IMR-90 (cell line): ENCODE measurements around the gene SMAD2. TPM values are rescaled to one million over a fixed set of nuclear protein-coding genes. Genes with fewer than 3 reads are reported as not detected.

Experiments used
- ATAC-seq: fragments of 200-7000 bp; cut with Tn5 transposase; 2 replicates; pipeline ENCODE4 v1.9.1; 2020; ENCODE audit warnings: low read depth, mild to moderate bottlenecking, moderate library complexity
- BruUV-seq: library from RNA; stranded (reverse); fragments of 400-500 nt; replicated peaks from 2 replicates; lab custom pipeline; 2021; lab: Mats Ljungman, UMichigan
- CTCF ChIA-PET: fragments of 300-600 bp; formaldehyde crosslinking; extraction: SDS; loops from one replicate; lab custom pipeline; 2021; ENCODE audit warnings: antibody characterized with exemption; lab: Yijun Ruan, JAX
- POLR2A ChIA-PET: fragments of 300-600 bp; sonication (Branson Sonifier 250); formaldehyde crosslinking; loops from one replicate; lab custom pipeline; 2022; ENCODE audit warnings: antibody characterized with exemption; ENCODE audit not compliant: unreplicated experiment; lab: Charles Lee
- DNase-seq: peaks from one replicate; pipeline ENCODE4 v3.0.0; 2013
- H2AFZ ChIP-seq: replicated peaks from 2 replicates; pipeline ENCODE3; 2013; ENCODE audit warnings: low read length, mild to moderate bottlenecking; ENCODE audit not compliant: poor library complexity
- H2AK5ac ChIP-seq: 2 replicates; pipeline ENCODE4 v1.6.1; 2013; ENCODE audit warnings: low read depth, low read length, inconsistent platforms
- H2AK9ac ChIP-seq: replicated peaks from 2 replicates; pipeline ENCODE3; 2013; ENCODE audit warnings: mild to moderate bottlenecking, low read depth, low read length, moderate library complexity; ENCODE audit not compliant: poor library complexity
- H2BK120ac ChIP-seq: 2 replicates; pipeline ENCODE4 v1.6.1; 2013; ENCODE audit warnings: low read depth, low read length, inconsistent platforms
- H2BK15ac ChIP-seq: 3 replicates; pipeline ENCODE4 v1.6.1; 2013; ENCODE audit warnings: low read depth, low read length, inconsistent platforms
- H2BK20ac ChIP-seq: 2 replicates; pipeline ENCODE4 v1.6.1; 2013; ENCODE audit warnings: low read depth, mild to moderate bottlenecking, inconsistent platforms, low read length, moderate library complexity
- H2BK5ac ChIP-seq: 2 replicates; pipeline ENCODE4 v1.6.1; 2013; ENCODE audit warnings: mild to moderate bottlenecking, low read depth, low read length, inconsistent platforms; ENCODE audit not compliant: poor library complexity, severe bottlenecking
- H3K14ac ChIP-seq: replicated peaks from 2 replicates; pipeline ENCODE4 v1.6.1; 2013; ENCODE audit warnings: low read depth, low read length, inconsistent platforms
- H3K18ac ChIP-seq: 2 replicates; pipeline ENCODE4 v1.6.1; 2013; ENCODE audit warnings: low read depth, low read length, control low read depth
- H3K23ac ChIP-seq: 2 replicates; pipeline ENCODE4 v1.6.1; 2013; ENCODE audit warnings: low read depth, low read length, inconsistent platforms
- H3K27ac ChIP-seq: 2 replicates; pipeline ENCODE4 v1.5.1; 2013; ENCODE audit warnings: mild to moderate bottlenecking, control low read depth, low read length; ENCODE audit not compliant: insufficient read depth
- H3K27me3 ChIP-seq: 2 replicates; pipeline ENCODE4 v1.6.1; 2013; ENCODE audit warnings: low read length; ENCODE audit not compliant: control insufficient read depth, insufficient read depth
- H3K36me3 ChIP-seq: 2 replicates; pipeline ENCODE4 v1.6.1; 2013; ENCODE audit warnings: low read length, mixed read lengths; ENCODE audit not compliant: control insufficient read depth, insufficient read depth
- H3K4ac ChIP-seq: 2 replicates; pipeline ENCODE4 v1.6.1; 2013; ENCODE audit warnings: low read depth, low read length, inconsistent platforms
- H3K4me1 ChIP-seq: 2 replicates; pipeline ENCODE4 v1.6.1; 2013; ENCODE audit warnings: low read length, mixed read lengths; ENCODE audit not compliant: control insufficient read depth, insufficient read depth
- H3K4me2 ChIP-seq: 2 replicates; pipeline ENCODE4 v1.6.1; 2013; ENCODE audit warnings: low read depth, mild to moderate bottlenecking, control low read depth, low read length, moderate library complexity
- H3K4me3 ChIP-seq: 2 replicates; pipeline ENCODE4 v1.5.1; 2013; ENCODE audit warnings: low read depth, mild to moderate bottlenecking, control low read depth, low read length, moderate library complexity; ENCODE audit not compliant: insufficient read depth
- H3K56ac ChIP-seq: 2 replicates; pipeline ENCODE4 v1.6.1; 2013; ENCODE audit warnings: low read length, inconsistent platforms; ENCODE audit not compliant: insufficient read depth; ENCODE audit errors: extremely low read depth
- H3K79me1 ChIP-seq, 2 experiments: 2 replicates each; pipeline ENCODE4 v1.6.1; 2013; ENCODE audit warnings: low read length in 2 of 2, inconsistent platforms in 1 of 2, low read depth in 1 of 2
- H3K9ac ChIP-seq: 2 replicates; pipeline ENCODE4 v1.6.1; 2013; ENCODE audit warnings: low read depth, low read length, control low read depth
- H3K9me1 ChIP-seq: 2 replicates; pipeline ENCODE4 v1.6.1; 2013; ENCODE audit warnings: low read length, inconsistent platforms; ENCODE audit not compliant: insufficient read depth
- H3K9me3 ChIP-seq: 2 replicates; pipeline ENCODE4 v1.6.1; 2013; ENCODE audit warnings: low read length; ENCODE audit not compliant: control insufficient read depth, insufficient read depth
- H4K20me1 ChIP-seq: 2 replicates; pipeline ENCODE4 v1.6.1; 2013; ENCODE audit warnings: low read length, inconsistent platforms; ENCODE audit not compliant: insufficient read depth
- H4K5ac ChIP-seq: 2 replicates; pipeline ENCODE4 v1.6.1; 2013; ENCODE audit warnings: mild to moderate bottlenecking, low read depth, low read length, control low read depth
- H4K8ac ChIP-seq, 2 experiments: 2 replicates each; pipeline ENCODE4 v1.6.1; 2013; ENCODE audit warnings: low read depth in 2 of 2, low read length in 2 of 2, control low read depth in 1 of 2, inconsistent platforms in 1 of 2
- H4K91ac ChIP-seq: 2 replicates; pipeline ENCODE4 v1.6.1; 2013; ENCODE audit warnings: low read depth, low read length, inconsistent platforms; ENCODE audit not compliant: insufficient read depth
- BHLHE40 ChIP-seq: fragments of 150-350 bp; IDR thresholded peaks from 2 replicates; pipeline ENCODE4 v1.6.1; 2016; ENCODE audit warnings: mild to moderate bottlenecking, low read depth, low read length
- CEBPB ChIP-seq: IDR thresholded peaks from 2 replicates; pipeline ENCODE4 v1.6.1; 2012; ENCODE audit warnings: low read depth, low read length, improper control_type of control experiment
- CHD1 ChIP-seq: IDR thresholded peaks from 2 replicates; pipeline ENCODE4 v1.6.1; 2012; ENCODE audit warnings: low read depth, low read length, improper control_type of control experiment
- FOS ChIP-seq: fragments of 150-350 bp; IDR thresholded peaks from 2 replicates; pipeline ENCODE4 v1.6.1; 2016; ENCODE audit warnings: low read depth, low read length
- MAFK ChIP-seq: IDR thresholded peaks from 2 replicates; pipeline ENCODE4 v1.6.1; 2012; ENCODE audit warnings: low read depth, low read length, improper control_type of control experiment
- MAZ ChIP-seq: IDR thresholded peaks from 2 replicates; pipeline ENCODE4 v1.6.1; 2012; ENCODE audit warnings: low read depth, mild to moderate bottlenecking, low read length, improper control_type of control experiment, moderate library complexity, borderline replicate concordance
- MXI1 ChIP-seq: IDR thresholded peaks from 2 replicates; pipeline ENCODE4 v1.6.1; 2012; ENCODE audit warnings: low read depth, mild to moderate bottlenecking, low read length, moderate library complexity, borderline replicate concordance
- NFE2L2 ChIP-seq: fragments of 150-350 bp; IDR thresholded peaks from 2 replicates; pipeline ENCODE4 v1.6.1; 2016; ENCODE audit warnings: low read depth, mild to moderate bottlenecking, low read length
- POLR2A ChIP-seq: IDR thresholded peaks from 2 replicates; pipeline ENCODE4 v1.6.1; 2012; ENCODE audit warnings: mild to moderate bottlenecking, low read depth, low read length
- RAD21 ChIP-seq: IDR thresholded peaks from 2 replicates; pipeline ENCODE4 v1.6.1; 2012; ENCODE audit warnings: low read length, improper control_type of control experiment
- RCOR1 ChIP-seq: IDR thresholded peaks from 2 replicates; pipeline ENCODE4 v1.6.1; 2012; ENCODE audit warnings: mild to moderate bottlenecking, low read length, improper control_type of control experiment; ENCODE audit not compliant: insufficient replicate concordance
- RFX5 ChIP-seq: IDR thresholded peaks from 2 replicates; pipeline ENCODE4 v1.8.0; 2012; ENCODE audit warnings: low read depth, mild to moderate bottlenecking, low read length, moderate library complexity
- SMC3 ChIP-seq: fragments of 150-350 bp; IDR thresholded peaks from 2 replicates; pipeline ENCODE4 v1.6.1; 2016; ENCODE audit warnings: low read depth, mild to moderate bottlenecking, antibody characterized with exemption, low read length, moderate library complexity
- WGBS, 2 experiments: methylation state at CpG; one replicate each; pipeline versions ENCODE4 v1.1.5 to v1.1.7; 2013; ENCODE audit warnings: missing lambda C conversion rate in 2 of 2; ENCODE audit not compliant: insufficient read length in 1 of 2; ENCODE audit errors: extremely low coverage in 2 of 2; 5-methylcytosine and 5-hydroxymethylcytosine counted together
- dilution Hi-C: fragments of 300-500 bp; cut with HindIII; formaldehyde crosslinking; loops from one replicate; pipeline ENCODE4 v1.14.3; 2018; ENCODE audit warnings: low sequenced_read_pairs; ENCODE audit not compliant: unreplicated experiment
- in situ Hi-C: fragments of 300-500 bp; cut with MboI; formaldehyde crosslinking; loops from 3 replicates; pipeline ENCODE4 v1.14.3; 2019; ENCODE audit warnings: low sequenced_read_pairs, inconsistent platforms, mixed read lengths
- intact Hi-C: fragments of 100-400 bp; cut with micrococcal nuclease; formaldehyde crosslinking; loops from 2 replicates; pipeline ENCODE4 v1.10.0; 2022
- polyA plus RNA-seq, 3 experiments: library from polyadenylated mRNA; depleted of rRNA; stranded (reverse); fragments of >200 nt; gene quantifications; 2 replicates each; pipeline ENCODE4 v1.2.3, GENCODE V29; 2012; ENCODE audit warnings: low replicate concordance in 1 of 3
- total RNA-seq: library from RNA; depleted of rRNA; stranded (reverse); fragments of >200 nt; gene quantifications from 2 replicates; pipeline ENCODE4 v1.2.3, GENCODE V29; 2012
- TF ChIP-seq, protein P1 (sequence below): fragments of 150-350 bp; IDR thresholded peaks from 2 replicates; pipeline ENCODE4 v1.6.1; 2016; ENCODE audit warnings: low read depth, mild to moderate bottlenecking, low read length, moderate library complexity, borderline replicate concordance
- TF ChIP-seq, protein P2 (sequence below): conservative IDR thresholded peaks from 2 replicates; pipeline ENCODE4 v1.5.1; 2012; ENCODE audit warnings: mild to moderate bottlenecking, low read depth, low read length, improper control_type of control experiment
- TF ChIP-seq, protein P3 (sequence below): fragments of 150-350 bp; IDR thresholded peaks from 2 replicates; pipeline ENCODE4 v1.6.1; 2017; ENCODE audit warnings: mild to moderate bottlenecking, antibody characterized with exemption, low read length, low read depth

Gene SMAD2
- total and polyA plus RNA-seq, 2 of the 4 experiments (the other 2 are of a cell fraction) = 41.7 to 171 TPM

DNA sequence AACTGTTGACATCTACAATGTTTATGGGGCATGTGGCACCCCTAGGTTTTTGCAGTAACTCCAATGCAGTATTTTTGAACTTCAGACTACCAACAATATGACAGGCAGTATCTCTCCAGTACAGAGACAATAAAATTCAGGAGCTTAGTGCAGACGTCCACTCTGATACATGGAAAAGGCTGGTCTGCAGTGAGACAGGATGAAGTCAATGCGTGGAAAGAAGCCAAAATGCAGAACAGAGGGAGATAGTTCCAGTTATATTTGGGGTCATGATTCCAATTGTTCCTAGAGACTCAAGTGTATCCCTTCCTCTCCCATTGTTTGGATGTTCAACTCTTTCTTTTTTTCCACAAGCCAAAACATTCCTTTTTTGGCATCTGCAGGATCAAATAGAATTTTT is 18.7 kb upstream of the SMAD2 start:
- H3K9ac ChIP-seq = no peak overlapping the region
- POLR2A ChIA-PET = no interaction called here
- no peak overlapping the region for H2BK5ac ChIP-seq
- H2AK9ac ChIP-seq = no peak overlapping the region
- no peak overlapping the region for H4K8ac ChIP-seq
- CTCF ChIA-PET = no interaction called here
- no peaks in the 10 kb centered on the region for H3K4me1 ChIP-seq
- no peak overlapping the region for H4K5ac ChIP-seq
- no peak overlapping the region for H2BK20ac ChIP-seq
- H3K56ac ChIP-seq = no peak overlapping the region
- dilution Hi-C loops = no loop called here
- DNase-seq = no peak
- no peak overlapping the region for H3K23ac ChIP-seq
- peaks cover 3% of the 10 kb centered on the region for H3K27me3 ChIP-seq
- no peak overlapping the region for H2BK120ac ChIP-seq
- no peak overlapping the region for H3K18ac ChIP-seq
- H3K79me1 ChIP-seq = no peaks in the 10 kb centered on the region
- H4K20me1 ChIP-seq = no peaks in the 10 kb centered on the region
- H3K27ac ChIP-seq = no peak overlapping the region
- no peak overlapping the region for H3K4me2 ChIP-seq
- no peaks in the 10 kb centered on the region for H3K36me3 ChIP-seq
- H2AFZ ChIP-seq = no peak overlapping the region
- no peak overlapping the region for H2AK5ac ChIP-seq
- WGBS, 2 experiments = no CpG with 5 or more reads among the region's 2 CpGs
- no peak overlapping the region for H4K91ac ChIP-seq
- no peak overlapping the region for H2BK15ac ChIP-seq
- BruUV-seq = no TSS peak
- in situ Hi-C loops = no loop called here
- intact Hi-C loops = no loop called here
- H3K4me3 ChIP-seq = no peak overlapping the region
- no peak for ATAC-seq
- no peak overlapping the region for H3K14ac ChIP-seq
- H3K9me1 ChIP-seq = no peaks in the 10 kb centered on the region
- TF ChIP-seq POLR2A (no peak), MAFK (no peak), CHD1 (no peak), MAZ (no peak), RFX5 (no peak), NFE2L2 (no peak), RAD21 (no peak), FOS (no peak), MXI1 (no peak), SMC3 (no peak), BHLHE40 (no peak), CEBPB (no peak), RCOR1 (no peak)
- TF ChIP-seq, protein P1, sequence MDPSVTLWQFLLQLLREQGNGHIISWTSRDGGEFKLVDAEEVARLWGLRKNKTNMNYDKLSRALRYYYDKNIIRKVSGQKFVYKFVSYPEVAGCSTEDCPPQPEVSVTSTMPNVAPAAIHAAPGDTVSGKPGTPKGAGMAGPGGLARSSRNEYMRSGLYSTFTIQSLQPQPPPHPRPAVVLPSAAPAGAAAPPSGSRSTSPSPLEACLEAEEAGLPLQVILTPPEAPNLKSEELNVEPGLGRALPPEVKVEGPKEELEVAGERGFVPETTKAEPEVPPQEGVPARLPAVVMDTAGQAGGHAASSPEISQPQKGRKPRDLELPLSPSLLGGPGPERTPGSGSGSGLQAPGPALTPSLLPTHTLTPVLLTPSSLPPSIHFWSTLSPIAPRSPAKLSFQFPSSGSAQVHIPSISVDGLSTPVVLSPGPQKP = no peak
- TF ChIP-seq, protein P2, sequence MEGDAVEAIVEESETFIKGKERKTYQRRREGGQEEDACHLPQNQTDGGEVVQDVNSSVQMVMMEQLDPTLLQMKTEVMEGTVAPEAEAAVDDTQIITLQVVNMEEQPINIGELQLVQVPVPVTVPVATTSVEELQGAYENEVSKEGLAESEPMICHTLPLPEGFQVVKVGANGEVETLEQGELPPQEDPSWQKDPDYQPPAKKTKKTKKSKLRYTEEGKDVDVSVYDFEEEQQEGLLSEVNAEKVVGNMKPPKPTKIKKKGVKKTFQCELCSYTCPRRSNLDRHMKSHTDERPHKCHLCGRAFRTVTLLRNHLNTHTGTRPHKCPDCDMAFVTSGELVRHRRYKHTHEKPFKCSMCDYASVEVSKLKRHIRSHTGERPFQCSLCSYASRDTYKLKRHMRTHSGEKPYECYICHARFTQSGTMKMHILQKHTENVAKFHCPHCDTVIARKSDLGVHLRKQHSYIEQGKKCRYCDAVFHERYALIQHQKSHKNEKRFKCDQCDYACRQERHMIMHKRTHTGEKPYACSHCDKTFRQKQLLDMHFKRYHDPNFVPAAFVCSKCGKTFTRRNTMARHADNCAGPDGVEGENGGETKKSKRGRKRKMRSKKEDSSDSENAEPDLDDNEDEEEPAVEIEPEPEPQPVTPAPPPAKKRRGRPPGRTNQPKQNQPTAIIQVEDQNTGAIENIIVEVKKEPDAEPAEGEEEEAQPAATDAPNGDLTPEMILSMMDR = no peak
- TF ChIP-seq, protein P3, sequence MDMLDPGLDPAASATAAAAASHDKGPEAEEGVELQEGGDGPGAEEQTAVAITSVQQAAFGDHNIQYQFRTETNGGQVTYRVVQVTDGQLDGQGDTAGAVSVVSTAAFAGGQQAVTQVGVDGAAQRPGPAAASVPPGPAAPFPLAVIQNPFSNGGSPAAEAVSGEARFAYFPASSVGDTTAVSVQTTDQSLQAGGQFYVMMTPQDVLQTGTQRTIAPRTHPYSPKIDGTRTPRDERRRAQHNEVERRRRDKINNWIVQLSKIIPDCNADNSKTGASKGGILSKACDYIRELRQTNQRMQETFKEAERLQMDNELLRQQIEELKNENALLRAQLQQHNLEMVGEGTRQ = no peak
- no peak overlapping the region for H3K4ac ChIP-seq
- H3K9me3 ChIP-seq = no peaks in the 10 kb centered on the region
